ENCODE data around the gene TAPBPL. TPM values are rescaled to one million over a fixed set of nuclear protein-coding genes. Genes with fewer than 3 reads are reported as not detected.

TAPBPL gene
- total and polyA plus RNA-seq, 2 of the 13 experiments (the other 11 are each of a cell fraction or from before 2014, with no cell fraction given) = 10.0 to 14.5 TPM

DNA sequence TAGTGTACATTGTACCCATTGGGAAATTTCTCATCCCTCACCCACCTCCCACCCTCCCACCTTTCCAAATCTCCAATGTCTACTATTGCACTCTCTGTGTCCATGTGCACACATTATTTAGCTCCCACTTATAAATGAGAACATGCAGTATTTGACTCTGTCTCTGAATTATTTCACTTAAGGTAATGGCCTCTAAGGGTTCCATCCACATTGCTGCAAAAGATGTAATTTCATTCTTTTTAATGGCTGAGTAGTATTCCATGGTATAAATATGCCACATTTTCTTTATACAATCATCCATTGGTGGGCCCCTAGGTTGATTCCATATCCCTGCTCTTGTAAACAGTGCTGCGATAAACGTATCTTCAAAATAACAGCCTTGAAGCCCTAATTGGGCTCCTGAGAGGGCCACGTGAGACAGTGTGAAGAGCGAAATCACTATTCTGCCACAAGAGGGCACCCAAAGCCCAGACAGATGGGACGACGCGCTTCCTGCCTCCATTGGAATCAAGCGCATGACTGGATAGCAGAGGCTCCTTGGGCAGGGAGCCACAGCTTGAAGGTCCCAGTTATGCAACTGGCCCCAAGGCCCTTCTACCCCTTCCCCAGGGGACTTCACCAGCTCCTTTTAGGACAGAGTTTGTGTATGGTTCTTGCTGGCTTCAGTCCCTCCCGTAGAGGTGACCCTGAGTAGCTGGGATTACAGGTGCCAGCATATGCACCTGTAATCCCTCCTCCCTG lies 28.4 kb upstream of the TAPBPL start (continued):
- TF ChIP-seq, protein P1, sequence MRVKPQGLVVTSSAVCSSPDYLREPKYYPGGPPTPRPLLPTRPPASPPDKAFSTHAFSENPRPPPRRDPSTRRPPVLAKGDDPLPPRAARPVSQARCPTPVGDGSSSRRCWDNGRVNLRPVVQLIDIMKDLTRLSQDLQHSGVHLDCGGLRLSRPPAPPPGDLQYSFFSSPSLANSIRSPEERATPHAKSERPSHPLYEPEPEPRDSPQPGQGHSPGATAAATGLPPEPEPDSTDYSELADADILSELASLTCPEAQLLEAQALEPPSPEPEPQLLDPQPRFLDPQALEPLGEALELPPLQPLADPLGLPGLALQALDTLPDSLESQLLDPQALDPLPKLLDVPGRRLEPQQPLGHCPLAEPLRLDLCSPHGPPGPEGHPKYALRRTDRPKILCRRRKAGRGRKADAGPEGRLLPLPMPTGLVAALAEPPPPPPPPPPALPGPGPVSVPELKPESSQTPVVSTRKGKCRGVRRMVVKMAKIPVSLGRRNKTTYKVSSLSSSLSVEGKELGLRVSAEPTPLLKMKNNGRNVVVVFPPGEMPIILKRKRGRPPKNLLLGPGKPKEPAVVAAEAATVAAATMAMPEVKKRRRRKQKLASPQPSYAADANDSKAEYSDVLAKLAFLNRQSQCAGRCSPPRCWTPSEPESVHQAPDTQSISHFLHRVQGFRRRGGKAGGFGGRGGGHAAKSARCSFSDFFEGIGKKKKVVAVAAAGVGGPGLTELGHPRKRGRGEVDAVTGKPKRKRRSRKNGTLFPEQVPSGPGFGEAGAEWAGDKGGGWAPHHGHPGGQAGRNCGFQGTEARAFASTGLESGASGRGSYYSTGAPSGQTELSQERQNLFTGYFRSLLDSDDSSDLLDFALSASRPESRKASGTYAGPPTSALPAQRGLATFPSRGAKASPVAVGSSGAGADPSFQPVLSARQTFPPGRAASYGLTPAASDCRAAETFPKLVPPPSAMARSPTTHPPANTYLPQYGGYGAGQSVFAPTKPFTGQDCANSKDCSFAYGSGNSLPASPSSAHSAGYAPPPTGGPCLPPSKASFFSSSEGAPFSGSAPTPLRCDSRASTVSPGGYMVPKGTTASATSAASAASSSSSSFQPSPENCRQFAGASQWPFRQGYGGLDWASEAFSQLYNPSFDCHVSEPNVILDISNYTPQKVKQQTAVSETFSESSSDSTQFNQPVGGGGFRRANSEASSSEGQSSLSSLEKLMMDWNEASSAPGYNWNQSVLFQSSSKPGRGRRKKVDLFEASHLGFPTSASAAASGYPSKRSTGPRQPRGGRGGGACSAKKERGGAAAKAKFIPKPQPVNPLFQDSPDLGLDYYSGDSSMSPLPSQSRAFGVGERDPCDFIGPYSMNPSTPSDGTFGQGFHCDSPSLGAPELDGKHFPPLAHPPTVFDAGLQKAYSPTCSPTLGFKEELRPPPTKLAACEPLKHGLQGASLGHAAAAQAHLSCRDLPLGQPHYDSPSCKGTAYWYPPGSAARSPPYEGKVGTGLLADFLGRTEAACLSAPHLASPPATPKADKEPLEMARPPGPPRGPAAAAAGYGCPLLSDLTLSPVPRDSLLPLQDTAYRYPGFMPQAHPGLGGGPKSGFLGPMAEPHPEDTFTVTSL (CRISPR knock-in tag; IDR thresholded peaks at IDR 0.05; ENCODE audit: borderline replicate concordance) = no peak
- TF ChIP-seq IKZF5 (CRISPR knock-in tag; IDR thresholded peaks at IDR 0.05) (no peak; the same call in 1 of the 2 replicates), FOSL2 (CRISPR knock-in tag; IDR thresholded peaks at IDR 0.05) (peak; percentile 36; the same call in 1 of the 2 replicates), ZNF10 (CRISPR knock-in tag; IDR thresholded peaks at IDR 0.05; ENCODE audit: borderline replicate concordance, low read depth) (no peak), GRHL1 (CRISPR knock-in tag; conservative IDR thresholded peaks at IDR 0.05) (no peak), ZNF589 (CRISPR knock-in tag; conservative IDR thresholded peaks at IDR 0.05) (no peak), ZNF607 (CRISPR knock-in tag; IDR thresholded peaks at IDR 0.05; ENCODE audit: borderline replicate concordance) (0 out of 2 replicates have a peak, but pooled peaks have one; percentile 29), TBL1XR1 (IDR thresholded peaks at IDR 0.05; ENCODE audit: borderline replicate concordance, low read length, partially characterized antibody) (no peak), ZEB1 (IDR thresholded peaks at IDR 0.05; ENCODE audit: insufficient replicate concordance, low read depth) (no peak), TSC22D2 (CRISPR knock-in tag; IDR thresholded peaks at IDR 0.05; ENCODE audit: borderline replicate concordance) (no peak), ZMYM3 (CRISPR knock-in tag; IDR thresholded peaks at IDR 0.05) (0 out of 2 replicates have a peak, but pooled peaks have one; percentile 19)
- TF ChIP-seq, protein P2, sequence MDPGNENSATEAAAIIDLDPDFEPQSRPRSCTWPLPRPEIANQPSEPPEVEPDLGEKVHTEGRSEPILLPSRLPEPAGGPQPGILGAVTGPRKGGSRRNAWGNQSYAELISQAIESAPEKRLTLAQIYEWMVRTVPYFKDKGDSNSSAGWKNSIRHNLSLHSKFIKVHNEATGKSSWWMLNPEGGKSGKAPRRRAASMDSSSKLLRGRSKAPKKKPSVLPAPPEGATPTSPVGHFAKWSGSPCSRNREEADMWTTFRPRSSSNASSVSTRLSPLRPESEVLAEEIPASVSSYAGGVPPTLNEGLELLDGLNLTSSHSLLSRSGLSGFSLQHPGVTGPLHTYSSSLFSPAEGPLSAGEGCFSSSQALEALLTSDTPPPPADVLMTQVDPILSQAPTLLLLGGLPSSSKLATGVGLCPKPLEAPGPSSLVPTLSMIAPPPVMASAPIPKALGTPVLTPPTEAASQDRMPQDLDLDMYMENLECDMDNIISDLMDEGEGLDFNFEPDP (CRISPR knock-in tag; conservative IDR thresholded peaks at IDR 0.05) = no peak
- TF ChIP-seq, protein P3, sequence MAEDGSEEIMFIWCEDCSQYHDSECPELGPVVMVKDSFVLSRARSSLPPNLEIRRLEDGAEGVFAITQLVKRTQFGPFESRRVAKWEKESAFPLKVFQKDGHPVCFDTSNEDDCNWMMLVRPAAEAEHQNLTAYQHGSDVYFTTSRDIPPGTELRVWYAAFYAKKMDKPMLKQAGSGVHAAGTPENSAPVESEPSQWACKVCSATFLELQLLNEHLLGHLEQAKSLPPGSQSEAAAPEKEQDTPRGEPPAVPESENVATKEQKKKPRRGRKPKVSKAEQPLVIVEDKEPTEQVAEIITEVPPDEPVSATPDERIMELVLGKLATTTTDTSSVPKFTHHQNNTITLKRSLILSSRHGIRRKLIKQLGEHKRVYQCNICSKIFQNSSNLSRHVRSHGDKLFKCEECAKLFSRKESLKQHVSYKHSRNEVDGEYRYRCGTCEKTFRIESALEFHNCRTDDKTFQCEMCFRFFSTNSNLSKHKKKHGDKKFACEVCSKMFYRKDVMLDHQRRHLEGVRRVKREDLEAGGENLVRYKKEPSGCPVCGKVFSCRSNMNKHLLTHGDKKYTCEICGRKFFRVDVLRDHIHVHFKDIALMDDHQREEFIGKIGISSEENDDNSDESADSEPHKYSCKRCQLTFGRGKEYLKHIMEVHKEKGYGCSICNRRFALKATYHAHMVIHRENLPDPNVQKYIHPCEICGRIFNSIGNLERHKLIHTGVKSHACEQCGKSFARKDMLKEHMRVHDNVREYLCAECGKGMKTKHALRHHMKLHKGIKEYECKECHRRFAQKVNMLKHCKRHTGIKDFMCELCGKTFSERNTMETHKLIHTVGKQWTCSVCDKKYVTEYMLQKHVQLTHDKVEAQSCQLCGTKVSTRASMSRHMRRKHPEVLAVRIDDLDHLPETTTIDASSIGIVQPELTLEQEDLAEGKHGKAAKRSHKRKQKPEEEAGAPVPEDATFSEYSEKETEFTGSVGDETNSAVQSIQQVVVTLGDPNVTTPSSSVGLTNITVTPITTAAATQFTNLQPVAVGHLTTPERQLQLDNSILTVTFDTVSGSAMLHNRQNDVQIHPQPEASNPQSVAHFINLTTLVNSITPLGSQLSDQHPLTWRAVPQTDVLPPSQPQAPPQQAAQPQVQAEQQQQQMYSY (CRISPR knock-in tag; IDR thresholded peaks at IDR 0.05) = no peak

Measured in HepG2 (cell line).